HG03520 (cell line): ENCODE measurements around the gene RFX5.
"Not testable (repeated sequence)": the region's sequence is repeated elsewhere in the genome, so short reads cannot be mapped to it uniquely, and the experiment has no call there.

ENCODE experiments used
- ATAC-seq: cut with Tn5 transposase; IDR thresholded peaks from one replicate; pipeline ENCODE4 v1.9.1; 2021; ENCODE audit warnings: mild to moderate bottlenecking, moderate library complexity; ENCODE audit not compliant: unreplicated experiment

Gene RFX5

GRCh38 chr1:151346769-151347522 is at the start of gene RFX5:
TSS of gene RFX5 (minus strand) at chr1:151347252. CDS start at chr1:151346320, 932 bp downstream.
- ATAC-seq: peak; percentile 93

DNA sequence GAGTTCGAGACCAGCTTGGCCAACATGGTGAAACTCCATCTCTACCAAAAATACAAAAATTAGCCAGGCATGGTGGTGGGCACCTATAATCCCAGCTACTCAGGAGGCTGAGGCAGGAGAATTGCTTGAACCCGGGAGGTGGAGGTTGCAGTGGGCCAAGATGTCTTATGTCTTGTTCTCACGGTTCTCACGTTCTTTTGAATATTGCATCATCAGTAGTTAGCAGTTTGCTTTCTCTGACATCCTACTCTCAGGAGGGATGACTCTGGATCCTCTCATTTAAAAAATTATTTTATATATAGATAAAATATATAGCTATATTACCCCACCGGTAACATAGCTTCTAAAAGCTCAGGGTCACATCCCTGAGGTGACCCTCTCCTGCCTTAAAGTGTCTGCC is 49.2 kb upstream of the RFX5 start:
- not testable (repeated sequence) for ATAC-seq

DNA sequence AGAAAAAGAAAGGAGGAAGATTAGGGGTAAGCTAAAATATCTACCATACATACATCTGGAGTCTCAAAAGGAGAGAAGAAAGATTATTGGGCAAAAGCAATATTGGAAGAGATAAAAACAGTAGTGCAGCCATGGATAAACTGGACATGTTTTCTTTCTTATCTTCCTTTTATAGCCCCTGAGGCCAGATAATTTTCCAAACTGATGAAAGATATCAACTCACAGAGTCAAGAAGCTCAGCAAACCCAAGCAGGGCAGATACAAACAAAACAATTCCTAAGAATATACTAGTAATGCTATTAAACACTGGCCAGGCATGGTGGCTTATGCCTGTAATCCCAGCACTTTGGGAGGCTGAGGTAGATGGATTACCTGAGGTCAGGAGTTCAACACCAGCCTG is 46.5 kb upstream of the RFX5 start:
- no peak for ATAC-seq

DNA sequence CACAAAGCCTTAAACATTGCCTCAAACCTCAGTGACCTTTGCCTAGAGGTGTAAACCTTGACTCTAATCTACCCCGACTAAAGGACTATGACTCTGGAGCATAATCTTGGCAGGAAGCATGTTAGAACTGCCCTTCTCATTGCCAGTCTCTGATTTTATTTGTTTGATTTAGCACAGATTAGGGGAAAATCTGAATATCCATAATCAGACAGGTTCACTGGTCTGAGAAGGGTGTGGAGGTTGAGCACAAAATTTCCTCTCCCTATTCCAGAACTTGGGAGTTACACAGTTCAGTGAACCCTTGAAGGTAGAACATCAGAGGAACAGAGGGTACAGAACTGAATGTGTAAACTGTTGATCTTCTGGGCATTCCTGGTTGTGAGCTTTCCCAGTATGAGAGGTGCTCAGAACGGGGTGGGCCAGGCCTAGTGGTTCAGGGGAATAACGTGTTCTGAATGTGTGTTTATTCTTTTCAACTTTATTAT is 44.1 kb upstream of the RFX5 start:
- ATAC-seq: no peak

DNA sequence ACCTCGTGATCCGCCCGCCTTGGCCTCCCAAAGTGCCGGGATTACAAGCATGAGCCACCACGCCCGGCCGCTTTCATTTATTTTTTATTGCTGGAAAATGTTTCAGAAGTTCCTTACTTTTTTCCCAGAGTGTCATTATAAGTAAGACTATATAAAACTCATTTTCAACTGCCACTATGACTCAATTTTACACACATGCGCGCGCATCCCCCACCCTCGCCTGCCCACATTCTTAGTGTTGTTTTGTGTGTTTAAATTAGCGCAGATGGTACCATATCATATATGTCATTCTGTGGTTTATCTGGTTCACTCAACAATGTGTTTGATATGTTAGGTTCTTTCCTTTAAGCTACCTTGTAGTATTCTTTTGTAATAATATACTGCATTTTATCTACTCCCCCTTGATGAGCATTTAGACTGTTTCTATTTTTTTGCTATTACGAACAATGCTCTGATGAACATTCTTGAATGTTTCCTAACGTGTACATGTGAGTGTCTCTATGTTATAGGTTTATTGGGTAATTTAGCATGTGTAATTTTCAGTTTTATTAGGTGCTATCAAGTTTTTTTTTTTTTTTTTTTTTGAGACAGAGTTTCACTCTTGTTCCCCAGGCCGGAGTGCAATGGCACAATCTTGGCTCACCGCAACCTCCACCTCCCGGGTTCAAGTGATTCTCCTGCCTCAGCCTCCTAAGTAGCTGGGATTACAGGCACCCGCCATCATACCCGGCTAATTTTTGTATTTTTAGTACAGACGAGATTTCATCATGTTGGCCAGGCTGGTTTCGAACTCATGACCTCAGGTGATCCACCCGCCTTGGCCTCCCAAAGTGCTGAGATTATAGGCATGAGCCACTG is 43.4 kb upstream of the RFX5 start:
- not testable (repeated sequence) for ATAC-seq

DNA sequence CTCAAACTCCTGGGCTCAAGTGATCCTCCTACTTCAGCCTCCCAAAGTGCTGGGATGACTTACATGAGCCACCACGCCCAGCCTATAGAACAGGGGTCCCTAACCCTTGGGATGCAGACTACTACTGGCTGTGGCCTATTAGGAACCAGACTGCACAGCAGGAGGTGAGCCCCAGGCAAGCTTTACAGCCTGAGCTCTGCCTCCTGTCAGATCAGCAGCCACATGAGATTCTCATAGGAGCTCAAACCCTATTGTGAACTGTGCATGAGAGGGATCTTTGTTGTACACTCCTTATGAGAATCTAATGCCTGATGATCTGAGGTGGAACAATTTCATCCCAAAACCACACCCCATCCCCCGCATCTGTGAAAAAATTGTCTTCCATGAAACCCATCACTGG is 39.0 kb upstream of the RFX5 start:
- ATAC-seq: no peak

- ATAC-seq: no peak
Observed at GRCh38 chr1:151384584-151384983, 37.5 kb upstream of the RFX5 start.

- no peak for ATAC-seq
Observed at GRCh38 chr1:151377150-151377884, 30.3 kb upstream of the RFX5 start.

DNA sequence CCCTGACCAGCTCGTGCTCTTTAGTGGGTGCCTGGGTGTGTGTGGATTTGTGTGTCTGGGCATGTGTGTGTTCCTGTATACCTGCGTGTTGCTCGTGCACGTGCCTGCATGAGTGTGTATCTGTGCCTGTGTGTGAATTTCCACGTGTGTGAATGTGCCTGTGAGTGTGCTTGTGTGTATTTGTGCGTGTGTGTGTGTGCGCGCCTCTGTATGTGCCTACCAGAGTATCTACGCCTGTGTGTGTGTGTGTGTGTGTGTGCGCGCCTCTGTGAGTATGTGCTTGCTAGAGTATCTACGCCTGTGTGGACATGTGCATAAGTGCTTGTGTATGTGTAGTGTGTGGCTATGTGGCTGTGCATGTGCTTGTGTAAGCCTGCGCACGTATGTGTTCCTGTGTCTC is 26.1 kb upstream of the RFX5 start:
- ATAC-seq: no peak

- ATAC-seq: no peak
Observed at GRCh38 chr1:151372058-151372934, 25.2 kb upstream of the RFX5 start, which contains the start of gene SELENBP1. TSS of gene SELENBP1 (minus strand) at chr1:151372705. CDS start at chr1:151372641, 64 bp downstream.

GRCh38 chr1:151371370-151372057 is 24.5 kb upstream of the RFX5 start:
- no peak for ATAC-seq

GRCh38 chr1:151370211-151370911 is 23.3 kb upstream of the RFX5 start:
- no peak for ATAC-seq

DNA sequence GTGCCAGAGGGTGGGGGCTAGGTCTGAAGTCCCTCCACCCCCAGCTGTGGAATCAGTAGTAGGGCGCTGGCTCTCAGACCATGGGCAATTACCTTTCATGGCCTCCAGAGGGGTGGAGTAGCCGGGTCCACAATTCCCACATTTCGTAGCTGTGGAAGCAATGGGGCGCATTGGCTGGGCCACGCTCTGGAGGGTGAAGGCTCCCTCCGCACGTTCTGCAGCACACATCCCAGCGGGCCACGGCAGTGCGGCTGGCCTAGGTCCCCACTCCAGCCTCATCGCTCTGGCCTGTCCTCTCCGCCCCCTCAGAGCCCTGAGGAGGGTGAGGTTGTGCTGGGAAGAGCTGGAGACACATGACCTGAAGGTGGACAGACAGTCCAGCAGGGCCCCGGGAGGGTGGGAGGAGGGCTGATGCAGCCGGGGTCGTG is 22.6 kb upstream of the RFX5 start:
- ATAC-seq: no peak

DNA sequence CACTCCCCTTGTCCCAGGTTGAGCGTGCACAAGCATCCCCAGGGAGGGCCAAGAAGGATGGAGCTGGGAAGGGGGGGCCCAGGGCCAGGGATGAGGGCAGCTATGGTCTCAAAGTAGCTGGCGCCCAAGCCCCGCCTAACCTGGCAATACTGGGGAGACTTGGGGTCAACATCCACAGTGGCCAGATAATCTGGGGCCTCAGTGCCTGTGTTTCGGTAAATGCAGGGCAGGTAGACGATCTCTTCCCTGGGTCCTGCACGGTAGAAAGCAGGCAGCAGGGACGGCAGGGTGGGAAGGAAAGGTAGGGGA is 22.2 kb upstream of the RFX5 start:
- ATAC-seq: no peak

DNA sequence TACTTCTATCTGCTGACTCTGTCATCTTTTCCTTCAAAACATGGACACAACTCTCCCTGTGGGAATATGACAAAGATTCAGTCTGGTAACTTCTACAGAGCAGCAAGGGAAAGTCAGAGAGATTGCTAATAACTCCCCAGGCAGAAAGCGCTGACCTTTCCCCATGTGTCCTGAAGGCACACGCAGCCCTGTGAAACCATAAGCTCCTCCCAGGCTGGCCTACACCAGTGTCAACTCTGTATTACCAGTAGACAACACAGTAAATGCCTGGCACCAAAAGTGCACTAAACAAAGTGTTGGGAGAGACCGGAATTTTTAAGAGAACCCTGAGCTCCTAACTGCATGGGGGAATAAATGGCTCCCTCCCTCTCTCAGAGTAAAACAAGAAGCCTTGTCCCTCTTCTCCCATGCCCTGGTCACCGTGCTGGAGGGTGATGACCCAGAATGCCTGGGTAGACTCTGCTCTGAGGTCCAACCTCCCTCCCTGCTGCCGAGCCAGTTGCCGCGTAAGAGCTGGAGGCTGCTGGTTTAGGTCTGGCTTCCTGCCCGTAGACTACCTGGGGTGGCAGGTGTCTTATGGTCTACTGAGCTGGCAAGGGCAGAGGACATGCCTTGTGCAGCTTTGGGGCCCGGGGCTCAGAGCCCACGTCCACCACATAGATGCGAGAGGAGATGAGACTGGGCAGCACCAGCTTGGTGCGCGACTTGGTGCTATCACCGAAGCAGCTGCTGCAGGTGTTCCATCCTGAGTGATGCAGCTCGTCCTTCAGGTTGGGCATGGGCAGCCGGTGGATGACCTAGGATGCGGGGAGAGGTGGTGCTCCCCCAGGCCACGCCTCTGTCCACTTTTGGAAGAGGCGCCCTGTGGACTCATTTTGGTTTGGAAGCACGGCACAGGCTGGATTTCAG is 21.6 kb upstream of the RFX5 start:
- no peak for ATAC-seq

DNA sequence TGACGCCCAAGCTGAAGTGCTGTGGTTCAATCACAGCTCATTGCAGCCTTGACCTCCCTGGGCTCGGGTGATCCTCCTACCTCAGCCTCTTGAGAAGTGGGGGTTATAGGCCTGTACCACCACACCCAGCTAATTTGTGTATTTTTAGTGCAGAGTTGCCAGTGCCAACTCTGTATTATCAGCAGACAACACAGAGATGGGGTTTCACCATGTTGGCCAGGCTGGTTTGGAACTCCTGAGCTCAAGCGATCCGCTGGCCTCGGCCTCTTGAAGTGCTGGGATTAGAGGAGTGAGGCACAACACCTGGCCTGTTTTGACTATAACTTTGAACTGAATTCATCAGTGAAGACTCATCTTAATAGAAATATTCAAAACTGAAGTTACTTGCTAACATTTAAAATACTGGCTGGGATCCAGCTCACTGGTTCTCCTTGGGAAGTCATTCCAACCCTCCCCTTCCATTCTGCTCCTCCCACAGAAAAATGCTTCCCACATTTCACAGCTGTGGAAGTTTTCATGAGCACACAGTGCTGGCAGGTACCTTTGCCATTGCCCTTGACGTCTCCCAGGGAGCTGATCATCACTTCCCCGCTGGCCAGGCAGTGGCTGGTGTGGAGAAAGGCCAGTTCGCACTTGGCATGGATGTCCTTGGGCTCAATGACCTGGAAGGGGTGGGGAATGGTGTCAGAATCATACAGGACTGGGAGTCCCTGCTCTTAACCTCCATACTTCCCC is 20.8 kb upstream of the RFX5 start:
- no peak for ATAC-seq

DNA sequence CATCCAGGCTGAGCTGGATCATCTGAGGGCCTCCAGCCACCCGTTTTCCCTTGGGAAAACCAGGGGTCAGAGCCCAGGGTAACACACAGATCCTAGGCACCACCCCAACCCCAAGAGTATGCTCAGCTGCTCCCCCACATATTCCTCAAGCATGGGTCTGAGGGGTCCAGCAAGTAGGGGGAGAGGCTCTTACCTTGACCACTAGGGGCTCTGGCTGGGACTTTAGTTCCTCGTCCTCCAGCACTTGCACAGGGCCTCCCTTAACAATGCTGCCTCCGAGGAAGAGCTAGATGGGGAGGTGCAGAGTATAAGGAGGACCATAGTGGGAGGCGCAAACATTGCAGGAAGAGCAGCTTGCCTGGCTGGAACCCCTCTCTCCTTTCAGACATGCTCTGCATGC is 17.9 kb upstream of the RFX5 start:
- ATAC-seq: no peak
